Stimulated activated CD4-positive, alpha-beta T cell treated with anti-CD3 and anti-CD28 coated beads, Interleukin-2, amount 100 ng/mL, for 4 hours (primary cell): Measurements from ENCODE around the gene UTF1.

Source experiments
- DNase-seq: peaks from one replicate; pipeline ENCODE4 v3.0.0-alpha.2; 2020; ENCODE audit warnings: low read depth

The UTF1 gene

DNA sequence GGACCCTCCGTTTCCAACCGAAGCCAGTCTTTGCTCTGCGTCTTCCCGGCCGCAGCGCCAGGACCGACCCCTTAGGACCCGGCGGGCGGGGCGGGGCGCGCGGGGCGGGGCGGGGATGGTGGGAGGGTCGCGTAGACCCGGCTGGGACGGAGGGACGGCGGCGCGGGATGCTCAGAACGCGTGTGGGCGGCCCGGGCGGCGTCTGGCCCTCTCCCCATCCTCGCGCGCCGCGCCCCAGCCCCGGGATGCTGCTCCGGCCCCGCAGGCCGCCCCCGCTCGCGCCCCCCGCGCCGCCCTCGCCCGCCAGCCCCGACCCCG is at the start of gene UTF1:
TSS of gene UTF1 (plus strand) at position 174 of the 318 bp plus-strand sequence. CDS start at position 246, 72 bp downstream.
- DNase-seq: no peak

GRCh38 chr10:133180965-133181639 is 48.9 kb upstream of the UTF1 start:
- no peak for DNase-seq

DNA sequence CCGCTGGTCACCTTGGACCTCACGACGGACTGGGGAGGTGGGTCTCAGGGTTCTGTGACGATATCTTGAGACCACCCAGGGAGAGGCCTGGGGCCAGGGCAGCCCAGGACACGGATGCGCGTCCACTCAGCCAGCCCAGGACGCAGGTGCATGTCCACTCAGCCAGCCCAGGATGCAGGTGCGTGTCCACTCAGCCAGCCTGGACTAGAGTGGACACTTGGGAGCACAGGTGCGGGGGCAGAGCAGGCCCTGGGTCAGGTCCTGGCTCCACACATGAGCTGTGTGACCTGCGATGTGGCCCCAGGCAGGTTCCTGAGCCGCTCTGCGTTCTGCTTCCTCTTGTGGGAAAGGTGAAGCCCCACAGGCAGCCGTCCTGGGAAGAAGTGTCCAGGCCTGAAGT is 47.8 kb upstream of the UTF1 start:
- no peak for DNase-seq

- no peak for DNase-seq
Measured at GRCh38 chr10:133182791-133183645, 47.0 kb upstream of the UTF1 start.

- no peak for DNase-seq
Measured at GRCh38 chr10:133183646-133184378, 46.2 kb upstream of the UTF1 start.

DNA sequence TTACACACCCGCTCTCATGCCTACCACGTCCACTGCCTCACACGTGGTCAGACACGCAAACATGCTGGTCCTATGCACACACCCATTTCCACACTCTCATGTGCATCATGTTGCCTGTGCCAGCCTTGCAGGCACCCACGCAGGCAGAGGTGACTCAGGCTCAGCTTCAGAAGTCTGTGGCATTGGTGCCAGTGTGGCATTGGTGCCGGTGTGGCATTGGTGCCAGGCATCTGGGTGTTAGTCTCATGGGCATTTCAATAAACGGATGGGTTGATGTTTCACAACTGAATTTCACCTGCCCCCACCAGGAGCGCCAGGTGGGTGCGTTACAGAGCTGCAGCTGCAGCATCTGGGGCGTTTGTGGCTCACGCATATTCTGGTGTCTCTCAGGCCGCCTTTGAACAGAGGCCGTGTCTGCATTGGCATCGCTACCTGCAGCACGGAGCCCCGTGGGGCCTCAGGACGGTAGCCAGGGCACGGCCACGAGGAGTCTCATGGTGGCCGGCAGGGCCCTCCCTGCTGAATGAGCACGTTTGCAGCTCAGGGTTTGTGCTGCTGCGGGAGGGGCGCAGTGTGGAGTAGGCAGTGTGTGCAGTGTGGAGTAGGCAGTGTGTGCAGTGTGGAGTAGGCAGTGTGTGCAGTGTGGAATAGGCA is 45.3 kb upstream of the UTF1 start:
- no peak for DNase-seq

DNA sequence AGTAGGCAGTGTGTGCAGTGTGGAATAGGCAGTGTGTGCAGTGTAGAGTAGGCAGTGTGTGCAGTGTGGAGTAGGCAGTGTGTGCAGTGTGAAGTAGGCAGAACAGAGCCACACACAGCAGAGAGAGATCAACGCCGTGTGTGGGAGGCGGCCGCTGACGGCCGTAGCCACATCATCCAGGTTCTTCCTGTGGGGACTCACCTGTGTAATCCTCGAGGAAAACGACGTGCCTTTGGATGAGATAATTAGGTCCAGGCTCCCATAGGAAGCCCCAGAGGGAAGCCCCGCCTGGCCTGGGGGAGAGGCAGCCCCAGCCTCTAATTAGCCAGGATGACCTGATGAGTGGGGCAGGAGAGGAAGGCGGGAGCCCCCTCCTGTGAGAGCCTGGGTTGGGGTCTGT is 44.6 kb upstream of the UTF1 start:
- DNase-seq: no peak

DNA sequence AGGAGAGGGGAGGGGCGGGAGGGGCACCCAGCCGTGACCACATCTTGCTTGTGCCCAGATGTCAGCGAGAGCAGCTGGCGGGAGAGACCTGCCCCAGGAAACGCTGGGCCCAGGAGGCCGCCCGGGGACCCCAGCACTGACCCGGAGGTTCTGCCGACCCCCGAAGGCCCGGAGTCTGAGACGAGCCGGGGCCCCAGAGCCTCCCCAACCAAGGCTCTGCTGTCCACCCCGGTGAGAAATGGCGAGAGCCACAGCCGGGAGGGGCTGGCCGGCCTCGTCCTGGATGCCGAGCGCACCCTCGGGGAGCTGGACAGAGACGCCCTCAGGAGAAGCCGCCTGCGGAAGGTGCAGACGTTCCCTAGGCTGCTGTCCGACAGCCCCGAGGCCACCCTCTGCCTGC is 44.1 kb upstream of the UTF1 start:
- DNase-seq: no peak

DNA sequence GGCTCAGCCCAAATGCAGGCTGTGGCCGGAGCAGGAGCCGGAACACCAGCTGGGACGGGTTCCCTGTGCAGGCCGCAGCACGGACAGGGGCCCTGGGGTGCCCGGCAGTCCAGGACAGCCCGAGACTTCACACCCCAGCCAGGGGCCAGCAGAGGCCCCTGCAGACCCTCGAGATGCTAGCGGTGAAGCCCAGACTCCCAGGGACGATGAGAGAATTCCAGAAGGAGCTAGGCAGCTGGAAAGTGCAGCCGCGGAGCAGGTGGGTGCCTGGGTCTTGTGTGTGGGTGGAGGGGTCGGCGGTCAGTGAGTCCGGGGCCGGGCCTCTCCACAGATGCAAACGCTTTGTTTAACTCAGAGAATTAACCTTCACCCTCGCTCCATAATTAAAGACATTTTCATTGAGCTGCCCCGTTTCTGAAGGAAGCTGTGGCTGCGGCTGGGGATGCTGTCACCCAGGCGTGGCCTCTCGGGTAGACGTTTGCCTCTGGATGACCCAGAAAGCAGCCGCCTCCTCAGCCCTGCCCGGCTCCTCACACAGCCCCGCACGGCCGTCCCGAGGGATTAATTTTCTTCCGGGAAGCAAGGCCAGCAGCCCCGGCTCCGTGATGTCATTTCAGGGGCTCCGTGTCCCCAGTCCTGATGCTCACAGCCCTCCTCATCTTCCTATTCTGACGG is 43.5 kb upstream of the UTF1 start:
- DNase-seq: no peak

GRCh38 chr10:133187091-133187905 is 42.7 kb upstream of the UTF1 start:
- DNase-seq: no peak

DNA sequence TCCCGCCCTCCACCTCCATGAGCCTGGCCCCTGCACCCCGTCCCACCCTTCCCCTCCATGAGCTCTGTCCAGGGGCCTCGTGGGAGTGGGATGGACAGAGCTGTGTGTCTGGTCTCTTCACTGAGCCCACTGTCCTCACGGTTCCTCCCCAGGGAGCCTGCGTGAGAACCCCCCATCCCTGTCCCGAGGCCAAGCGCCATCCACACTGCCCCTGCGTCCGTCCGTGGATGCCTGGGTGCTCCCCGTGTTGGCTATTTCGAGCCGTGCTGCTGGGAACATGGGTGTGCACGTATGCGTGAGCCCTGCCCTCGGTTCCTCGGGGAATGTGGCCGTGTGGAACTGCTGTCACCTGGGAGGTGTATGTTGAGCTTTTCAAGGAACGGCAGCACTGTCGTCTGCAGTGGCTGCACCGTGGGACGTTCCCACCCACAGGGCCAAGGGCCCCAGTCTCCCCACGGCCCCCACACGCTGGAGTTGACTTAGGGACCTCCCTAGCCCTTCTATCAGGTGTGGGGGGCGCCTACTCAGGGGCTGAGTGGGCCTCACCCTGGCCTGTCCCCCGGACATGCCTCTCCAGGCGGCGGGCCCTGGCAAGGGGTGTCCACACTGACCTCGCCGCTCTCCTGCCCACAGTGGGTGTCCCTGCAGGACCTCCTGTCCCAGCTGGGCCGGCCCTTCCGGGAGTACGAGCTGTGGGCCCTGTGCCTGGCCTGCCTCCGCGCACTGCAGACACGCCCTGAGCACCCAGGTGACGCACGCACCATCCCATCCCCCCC is 41.9 kb upstream of the UTF1 start:
- no peak for DNase-seq

- DNase-seq: no peak
Measured at GRCh38 chr10:133189256-133189655, 40.8 kb upstream of the UTF1 start.

GRCh38 chr10:133189726-133190125 is 40.3 kb upstream of the UTF1 start:
- no peak for DNase-seq

DNA sequence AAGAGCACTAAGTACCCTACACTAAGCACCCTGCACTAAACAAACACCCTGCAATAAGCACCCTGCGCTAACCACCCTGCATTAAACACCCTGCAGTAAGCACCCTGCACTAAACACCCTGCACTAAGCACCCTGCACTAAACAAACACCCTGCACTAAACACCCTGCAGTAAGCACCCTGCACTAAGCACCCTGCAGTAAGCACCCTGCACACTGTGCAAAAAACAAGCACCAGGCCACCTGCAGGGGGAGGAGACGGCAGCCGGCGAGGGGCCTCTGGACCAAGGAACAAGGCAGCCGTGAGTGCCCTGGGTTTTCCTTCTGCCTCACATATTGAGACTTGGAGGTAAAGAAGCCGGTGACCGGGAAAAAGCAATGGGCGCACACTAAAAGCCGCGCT is 39.8 kb upstream of the UTF1 start:
- no peak for DNase-seq

DNA sequence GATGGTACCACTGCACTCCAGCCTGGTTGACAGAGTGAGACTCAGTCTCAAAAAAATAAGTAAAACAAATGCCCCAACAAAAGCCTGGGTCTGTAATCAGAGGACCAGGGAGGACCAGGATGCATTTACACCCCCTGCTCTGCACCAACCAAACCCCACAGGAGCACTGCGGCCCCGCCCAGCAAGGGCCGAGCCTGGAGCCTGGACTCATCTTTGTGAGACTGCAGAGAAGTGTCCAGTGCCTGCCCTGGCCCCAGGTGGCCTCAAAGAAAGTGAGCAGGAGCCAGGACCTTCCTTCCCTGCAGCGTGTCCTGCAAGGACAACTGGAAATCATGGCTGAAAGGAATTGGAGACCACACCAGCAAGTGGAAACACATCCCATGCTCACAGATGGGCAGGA is 38.4 kb upstream of the UTF1 start:
- no peak for DNase-seq

DNA sequence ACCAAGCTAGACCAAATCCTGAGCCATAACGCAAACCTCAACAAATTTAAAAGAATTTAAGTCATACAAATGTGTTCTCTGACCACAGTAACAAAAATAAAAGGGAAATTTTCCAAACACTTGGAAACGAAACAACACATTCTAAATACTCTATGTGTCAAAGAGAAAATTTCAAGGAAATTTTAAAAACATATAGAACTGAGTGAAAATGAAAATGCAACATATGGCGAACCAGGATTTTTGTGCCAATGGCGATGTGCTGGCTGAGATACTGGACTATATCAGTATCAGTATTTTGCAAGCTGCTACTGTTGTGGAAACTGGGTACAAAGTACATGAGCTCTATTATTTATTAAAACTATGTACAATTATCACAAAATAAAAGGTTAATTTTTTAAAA is 35.9 kb upstream of the UTF1 start:
- DNase-seq: no peak

GRCh38 chr10:133195096-133195495 is 34.9 kb upstream of the UTF1 start:
- no peak for DNase-seq

GRCh38 chr10:133195611-133196010 is 34.4 kb upstream of the UTF1 start:
- DNase-seq: no peak

DNA sequence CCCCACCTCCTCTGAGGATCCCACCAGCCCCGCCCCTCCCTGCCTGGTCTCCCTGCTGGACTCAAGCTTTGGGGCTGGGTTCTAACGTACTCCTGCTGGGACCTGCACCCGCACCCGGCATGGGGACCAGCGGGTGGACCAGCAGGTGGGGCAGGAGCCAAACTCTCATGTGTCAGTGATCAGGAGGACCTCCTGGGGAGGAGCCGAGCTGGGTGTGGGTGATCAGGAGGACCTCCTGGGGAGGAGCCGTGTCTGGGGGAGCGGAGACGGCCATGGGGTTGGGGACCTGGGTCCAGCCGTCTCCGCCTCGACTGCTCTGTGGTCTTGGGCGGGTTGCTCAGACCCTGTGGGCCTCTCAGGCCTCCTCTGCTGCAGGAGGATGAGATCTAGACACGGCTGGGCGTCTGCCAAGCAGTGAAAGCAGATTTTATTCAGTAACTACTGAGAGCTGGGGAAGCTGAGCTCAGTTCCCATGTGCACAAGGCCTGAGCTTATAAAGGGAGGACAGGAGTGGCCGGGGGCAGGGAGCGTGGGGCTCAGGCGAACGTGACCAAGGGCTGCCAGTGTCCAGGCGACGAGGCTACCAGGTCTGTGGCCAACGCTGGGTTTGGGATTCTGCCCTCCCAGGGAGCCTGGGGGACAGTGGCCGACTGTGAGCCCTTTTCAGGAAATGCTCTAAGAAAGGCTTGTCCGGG is 33.6 kb upstream of the UTF1 start:
- DNase-seq: no peak
